GM18499 (cell line): ENCODE results near the gene STK38L.
A peak's percentile ranks its signal among the peaks of the same experiment; 100 is the strongest.

Experiments used
- ATAC-seq: cut with Tn5 transposase; IDR thresholded peaks from one replicate; pipeline ENCODE4 v1.9.1; 2021; ENCODE audit warnings: moderate number of reproducible peaks; ENCODE audit not compliant: insufficient read depth, unreplicated experiment

Gene STK38L

GRCh38 chr12:27243804-27244688 is at the start of gene STK38L:
TSS of gene STK38L (plus strand) at chr12:27244286. CDS start at chr12:27297721, 53,435 bp downstream.
- peak; percentile 57 for ATAC-seq

GRCh38 chr12:27194644-27195043 is 49.4 kb upstream of the STK38L start:
- ATAC-seq = no peak

- ATAC-seq = no peak
Measured at GRCh38 chr12:27198036-27198435, 46.0 kb upstream of the STK38L start.

- no peak for ATAC-seq
Measured at GRCh38 chr12:27199638-27200300, 44.3 kb upstream of the STK38L start.

GRCh38 chr12:27201169-27201568 is 42.9 kb upstream of the STK38L start:
- ATAC-seq = no peak

GRCh38 chr12:27206801-27207502 is 37.1 kb upstream of the STK38L start:
- no peak for ATAC-seq

GRCh38 chr12:27207615-27208413 is 36.3 kb upstream of the STK38L start:
- peak; percentile 87 for ATAC-seq

GRCh38 chr12:27208414-27208750 is 35.7 kb upstream of the STK38L start:
- peak; percentile 20 for ATAC-seq

GRCh38 chr12:27209257-27209910 is 34.7 kb upstream of the STK38L start:
- no peak for ATAC-seq

- no peak for ATAC-seq
Measured at GRCh38 chr12:27210187-27210586, 33.9 kb upstream of the STK38L start.

GRCh38 chr12:27212861-27213260 is 31.2 kb upstream of the STK38L start:
- ATAC-seq = no peak

GRCh38 chr12:27213304-27213703 is 30.8 kb upstream of the STK38L start:
- ATAC-seq = no peak

- ATAC-seq = no peak
Measured at GRCh38 chr12:27213830-27214787, 30.0 kb upstream of the STK38L start.

- no peak for ATAC-seq
Measured at GRCh38 chr12:27217590-27217989, 26.5 kb upstream of the STK38L start.

GRCh38 chr12:27219693-27220054 is 24.4 kb upstream of the STK38L start:
- no peak for ATAC-seq

- ATAC-seq = peak; percentile 60
Measured at GRCh38 chr12:27220055-27220987, 23.8 kb upstream of the STK38L start.

- ATAC-seq = no peak
Measured at GRCh38 chr12:27220988-27221345, 23.1 kb upstream of the STK38L start.
